Ovary (tissue), 3 donors: ENCODE data around the gene HEXIM1.

Source experiments
- CTCF ChIP-seq, 3 donors: fragments of 450-650 bp in 2 of 3; fragments of 200-600 bp in 1 of 3; IDR thresholded peaks; one replicate each; pipeline versions ENCODE4 v1.5.1 to v1.8.0; 2016 to 2022; ENCODE audit warnings: antibody characterized with exemption in 3 of 3, mild to moderate bottlenecking in 1 of 3
- EP300 ChIP-seq: sonication (generic); formaldehyde crosslinking; IDR thresholded peaks from one replicate; pipeline ENCODE4 v1.6.1; 2017; ENCODE audit warnings: antibody characterized with exemption
- POLR2A ChIP-seq: fragments of 450-650 bp; IDR thresholded peaks from one replicate; pipeline ENCODE4 v1.6.1; 2017; ENCODE audit warnings: antibody characterized with exemption, mild to moderate bottlenecking, moderate library complexity
- donor health status: DM: no; HTN: no; CAD: no.

- peak in 1 of 3 donors; percentile 17 for TF ChIP-seq CTCF (IDR thresholded peaks at IDR 0.05)
- TF ChIP-seq POLR2A, result no peak
- TF ChIP-seq EP300, result no peak
Observed at GRCh38 chr17:45149669-45150664, 1.7 kb downstream of the HEXIM1 start.
